Right atrium auricular region (tissue), 2 donors: ENCODE measurements around the gene FCER2. TPM values are rescaled to one million over a fixed set of nuclear protein-coding genes. Genes with fewer than 3 reads are reported as not detected.

Experiments
- DNase-seq: peaks from one replicate; pipeline ENCODE4 v3.0.0-alpha.2; 2019; ENCODE audit warnings: low spot score
- H3K27ac ChIP-seq, 2 donors: fragments of 200-600 bp; sonication (generic); 1 replicate in 1 of 2; 2 replicates in 1 of 2; pipeline ENCODE4 v1.5.1; 2016 to 2019
- H3K27me3 ChIP-seq, 2 donors: fragments of 200-600 bp; sonication (generic); one replicate each; pipeline versions ENCODE4 v1.5.1 to v1.6.0; 2017 to 2019
- H3K36me3 ChIP-seq: fragments of 200-600 bp; sonication (generic); one replicate; pipeline ENCODE4 v1.5.1; 2016
- H3K4me1 ChIP-seq, 2 donors: fragments of 200-600 bp; sonication (generic); one replicate each; pipeline versions ENCODE4 v1.5.1 to v1.6.0; 2017 to 2019
- H3K4me3 ChIP-seq, 2 donors: fragments of 200-600 bp; sonication (generic); 1 replicate in 1 of 2; 2 replicates in 1 of 2; pipeline ENCODE4 v1.5.1; 2017 to 2019; ENCODE audit warnings: mild to moderate bottlenecking in 1 of 2, moderate library complexity in 1 of 2
- H3K9me3 ChIP-seq, 2 donors: fragments of 200-600 bp; sonication (generic); one replicate each; pipeline ENCODE4 v1.5.1; 2019
- CTCF ChIP-seq, 2 donors: fragments of 200-600 bp; sonication (generic); IDR thresholded peaks; one replicate each; pipeline ENCODE4 v1.5.1; 2019; ENCODE audit warnings: antibody characterized with exemption in 2 of 2
- total RNA-seq, 2 donors: library from RNA; depleted of rRNA; stranded (reverse); fragments of >200 nt; gene quantifications; one replicate each; pipeline ENCODE4 v1.1.0, GENCODE V29; 2016

Gene FCER2
- total RNA-seq, 2 donors from 2014 or later = not detected

- no peak for DNase-seq
- Histone ChIP-seq H3K9me3 (peaks cover 0 to 4% of the 10 kb centered on the region in 2 donors), H3K27me3 (no peaks in the 10 kb centered on the region), H3K36me3 (no peaks in the 10 kb centered on the region), H3K4me1 (peaks cover 0 to 6% of the 10 kb centered on the region in 2 donors), H3K27ac (no peak overlapping the region), H3K4me3 (no peak overlapping the region)
- no peak for TF ChIP-seq CTCF (IDR thresholded peaks at IDR 0.05)
Measured at GRCh38 chr19:7676376-7676775, 25.6 kb downstream of the FCER2 start.

- no peak overlapping the region for H3K4me3 ChIP-seq
- peak; percentile 75 for DNase-seq
- no peaks in the 10 kb centered on the region for H3K4me1 ChIP-seq
- H3K27me3 ChIP-seq = no peaks in the 10 kb centered on the region
- H3K9me3 ChIP-seq = peaks cover 0 to 4% of the 10 kb centered on the region in 2 donors
- TF ChIP-seq CTCF (IDR thresholded peaks at IDR 0.05) = no peak
- no peaks in the 10 kb centered on the region for H3K36me3 ChIP-seq
- H3K27ac ChIP-seq = no peak overlapping the region
Measured at GRCh38 chr19:7674010-7675005, 27.6 kb downstream of the FCER2 start.

GRCh38 chr19:7672522-7672921 lies 29.4 kb downstream of the FCER2 start:
- no peak for DNase-seq
- Histone ChIP-seq H3K27ac (no peak overlapping the region), H3K4me3 (no peak overlapping the region), H3K9me3 (peaks cover 0 to 4% of the 10 kb centered on the region in 2 donors), H3K27me3 (no peaks in the 10 kb centered on the region), H3K36me3 (no peaks in the 10 kb centered on the region), H3K4me1 (no peaks in the 10 kb centered on the region)
- no peak for TF ChIP-seq CTCF (IDR thresholded peaks at IDR 0.05)

GRCh38 chr19:7670790-7671189 lies 31.1 kb downstream of the FCER2 start:
- H3K27ac ChIP-seq = no peak overlapping the region
- H3K9me3 ChIP-seq = peaks cover 0 to 4% of the 10 kb centered on the region in 2 donors
- no peak for TF ChIP-seq CTCF (IDR thresholded peaks at IDR 0.05)
- DNase-seq = no peak
- no peaks in the 10 kb centered on the region for H3K27me3 ChIP-seq
- H3K36me3 ChIP-seq = no peaks in the 10 kb centered on the region
- H3K4me3 ChIP-seq = no peak overlapping the region
- H3K4me1 ChIP-seq = no peaks in the 10 kb centered on the region

GRCh38 chr19:7670150-7670783 lies 31.7 kb downstream of the FCER2 start:
- no peaks in the 10 kb centered on the region for H3K36me3 ChIP-seq
- no peaks in the 10 kb centered on the region for H3K4me1 ChIP-seq
- peaks cover 0 to 4% of the 10 kb centered on the region in 2 donors for H3K9me3 ChIP-seq
- TF ChIP-seq CTCF (IDR thresholded peaks at IDR 0.05) = no peak
- H3K4me3 ChIP-seq = no peak overlapping the region
- no peak overlapping the region for H3K27ac ChIP-seq
- H3K27me3 ChIP-seq = no peaks in the 10 kb centered on the region
- DNase-seq = no peak
